GM12875 (cell line): ENCODE measurements around the gene KCTD4.

Experiments
- H3K4me3 ChIP-seq: one replicate; pipeline ENCODE4 v1.5.1; 2011; ENCODE audit warnings: low read depth, low read length, control low read depth
- CTCF ChIP-seq: IDR thresholded peaks from 2 replicates; pipeline ENCODE4 v1.5.1; 2011; ENCODE audit warnings: low read depth, mild to moderate bottlenecking, control low read depth, inconsistent platforms, low read length, moderate library complexity, borderline replicate concordance; ENCODE audit not compliant: insufficient read depth

The KCTD4 gene

GRCh38 chr13:45205124-45205523, 4.3 kb upstream of the KCTD4 start:
- no peak overlapping the region for H3K4me3 ChIP-seq
- no peak for TF ChIP-seq CTCF

GRCh38 chr13:45199711-45200110, 1.1 kb downstream of the KCTD4 start:
- no peak overlapping the region for H3K4me3 ChIP-seq
- no peak for TF ChIP-seq CTCF

- TF ChIP-seq CTCF = no peak
Observed at GRCh38 chr13:45198924-45199323, 1.9 kb downstream of the KCTD4 start.

GRCh38 chr13:45198041-45198440, 2.8 kb downstream of the KCTD4 start:
- H3K4me3 ChIP-seq = no peak overlapping the region
- no peak for TF ChIP-seq CTCF

More at GRCh38 chr13:45198924-45199323, 1.9 kb downstream of the KCTD4 start:
- no peak overlapping the region for H3K4me3 ChIP-seq

GRCh38 chr13:45196622-45197021, 4.2 kb downstream of the KCTD4 start:
- H3K4me3 ChIP-seq = no peak overlapping the region
- no peak for TF ChIP-seq CTCF

- H3K4me3 ChIP-seq = no peak overlapping the region
- no peak for TF ChIP-seq CTCF
Observed at GRCh38 chr13:45196096-45196495, 4.7 kb downstream of the KCTD4 start.

- no peak for TF ChIP-seq CTCF
- no peak overlapping the region for H3K4me3 ChIP-seq
Observed at GRCh38 chr13:45195421-45195820, 5.4 kb downstream of the KCTD4 start.
